Epithelial cell of umbilical artery (primary cell): ENCODE results near the gene FAM240B. TPM values are rescaled to one million over a fixed set of nuclear protein-coding genes. Genes with fewer than 3 reads are reported as not detected.

ENCODE experiments used
- total RNA-seq: library from RNA; depleted of rRNA; stranded (reverse); fragments of >200 nt; gene quantifications from 2 replicates; pipeline ENCODE4 v1.2.3, GENCODE V29; 2014

Gene FAM240B
- total RNA-seq = not detected in 2 replicates

GRCh38 chr9:38720083-38720745 lies at the start of gene FAM240B:
Gene FAM240B (minus strand): TSS chr9:38720133. CDS start chr9:38703999, 16,134 bp downstream.

Other genes starting within 250 kb of the FAM240B start
- gene ANKRD18A, start 99.5 kb downstream of the FAM240B start, total RNA-seq = under 0.01 TPM in 2 replicates